IPS-20b (cell line): ENCODE measurements around the gene GOLGA3.

ENCODE experiments used
- H3K27ac ChIP-seq: one replicate; pipeline ENCODE4 v1.5.1; 2013; ENCODE audit warnings: low read length
- H3K27me3 ChIP-seq: 2 replicates; pipeline ENCODE4 v1.6.1; 2013; ENCODE audit warnings: mild to moderate bottlenecking, low read length, inconsistent platforms; ENCODE audit not compliant: insufficient read depth
- H3K36me3 ChIP-seq: 2 replicates; pipeline ENCODE4 v1.6.1; 2013; ENCODE audit warnings: low read depth, mild to moderate bottlenecking, inconsistent platforms, low read length, moderate library complexity; ENCODE audit not compliant: insufficient read depth
- H3K4me1 ChIP-seq: 2 replicates; pipeline ENCODE4 v1.6.1; 2013; ENCODE audit warnings: mild to moderate bottlenecking, control low read depth, inconsistent platforms, low read length, moderate library complexity; ENCODE audit not compliant: insufficient read depth
- H3K4me3 ChIP-seq: 2 replicates; pipeline ENCODE4 v1.5.1; 2013; ENCODE audit warnings: mild to moderate bottlenecking, low read length, inconsistent platforms
- H3K9ac ChIP-seq: 2 replicates; pipeline ENCODE4 v1.6.1; 2013; ENCODE audit warnings: low read depth, mild to moderate bottlenecking, inconsistent platforms, low read length, moderate library complexity
- H3K9me3 ChIP-seq: 2 replicates; pipeline ENCODE4 v1.6.1; 2013; ENCODE audit warnings: mild to moderate bottlenecking, low read depth, low read length, inconsistent platforms; ENCODE audit not compliant: insufficient read depth

GOLGA3 gene

DNA sequence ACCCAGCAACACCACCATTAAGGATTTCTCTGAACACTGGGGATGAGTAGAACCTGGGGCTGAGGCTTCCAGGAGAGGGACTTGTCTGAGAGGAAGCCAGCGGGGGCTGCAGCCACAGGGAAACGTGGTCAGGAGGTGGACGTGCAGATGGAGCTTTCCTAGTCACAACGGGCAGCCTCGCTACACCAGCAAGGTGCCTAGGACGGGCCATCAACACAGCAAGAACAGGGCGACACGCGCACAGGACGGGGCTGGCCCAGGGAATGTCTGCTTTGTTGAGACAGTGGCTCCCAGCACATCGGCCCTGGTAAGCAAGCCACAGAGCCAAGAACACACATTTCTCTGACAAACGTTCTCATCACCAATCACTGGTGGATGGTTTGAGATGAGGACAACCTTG lies 92.3 kb downstream of the GOLGA3 start:
- H3K4me1 ChIP-seq: no peaks in the 10 kb centered on the region
- no peak overlapping the region for H3K4me3 ChIP-seq
- H3K27ac ChIP-seq: no peak overlapping the region
- H3K9me3 ChIP-seq: no peaks in the 10 kb centered on the region
- H3K36me3 ChIP-seq: peaks cover 94% of the 10 kb centered on the region
- H3K27me3 ChIP-seq: no peaks in the 10 kb centered on the region
- H3K9ac ChIP-seq: no peak overlapping the region

DNA sequence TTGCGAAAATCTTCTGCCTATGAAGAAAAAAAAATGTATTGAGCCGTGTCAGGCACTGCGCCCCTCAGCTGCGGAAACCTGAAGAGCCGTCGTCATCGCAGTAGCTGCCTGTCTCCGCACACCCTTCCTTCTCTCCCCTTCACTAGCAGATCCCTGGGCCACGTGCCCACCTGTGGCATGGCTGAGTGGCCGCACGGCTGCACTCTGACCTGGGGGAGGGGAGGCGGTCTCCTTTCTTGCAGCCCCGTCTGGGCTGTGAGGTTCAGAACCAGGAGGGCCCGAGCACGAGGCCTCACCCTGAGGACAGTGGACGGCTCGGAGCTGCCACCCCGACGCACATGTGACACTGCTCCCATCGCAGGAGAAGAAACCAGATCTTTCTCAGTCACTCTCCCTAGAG lies 93.2 kb downstream of the GOLGA3 start:
- Histone ChIP-seq H3K4me1 (no peaks in the 10 kb centered on the region), H3K36me3 (peaks cover 94% of the 10 kb centered on the region), H3K4me3 (no peak overlapping the region), H3K9ac (no peak overlapping the region), H3K27me3 (no peaks in the 10 kb centered on the region), H3K27ac (no peak overlapping the region), H3K9me3 (no peaks in the 10 kb centered on the region)

- H3K9me3 ChIP-seq: no peaks in the 10 kb centered on the region
- peaks cover 92% of the 10 kb centered on the region for H3K36me3 ChIP-seq
- no peaks in the 10 kb centered on the region for H3K4me1 ChIP-seq
- no peak overlapping the region for H3K27ac ChIP-seq
- H3K27me3 ChIP-seq: no peaks in the 10 kb centered on the region
- no peak overlapping the region for H3K4me3 ChIP-seq
- no peak overlapping the region for H3K9ac ChIP-seq
Observed at GRCh38 chr12:132734206-132734605, 94.5 kb downstream of the GOLGA3 start.

DNA sequence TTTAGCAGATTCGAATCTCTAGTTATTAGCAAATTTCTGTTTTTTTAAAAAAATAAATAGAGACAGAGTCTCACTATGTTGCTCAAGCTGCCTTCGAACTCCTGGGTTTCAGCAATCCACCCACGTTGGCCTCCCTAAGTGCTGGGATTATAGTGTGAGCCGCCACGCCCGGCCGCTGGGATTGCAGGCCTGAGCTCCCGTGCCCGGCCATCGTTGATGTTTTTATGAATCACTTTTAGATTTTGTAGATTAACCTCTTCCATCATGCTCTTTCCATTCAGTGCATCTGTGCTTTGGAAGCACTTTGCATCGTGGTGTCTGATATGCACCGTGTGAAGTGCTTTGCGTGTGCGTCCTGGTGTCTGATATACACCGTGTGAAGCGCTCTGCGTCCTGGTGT lies 97.1 kb downstream of the GOLGA3 start:
- Histone ChIP-seq H3K9me3 (no peaks in the 10 kb centered on the region), H3K9ac (no peak overlapping the region), H3K4me1 (no peaks in the 10 kb centered on the region), H3K27ac (no peak overlapping the region), H3K27me3 (no peaks in the 10 kb centered on the region), H3K36me3 (peaks cover 93% of the 10 kb centered on the region), H3K4me3 (no peak overlapping the region)

DNA sequence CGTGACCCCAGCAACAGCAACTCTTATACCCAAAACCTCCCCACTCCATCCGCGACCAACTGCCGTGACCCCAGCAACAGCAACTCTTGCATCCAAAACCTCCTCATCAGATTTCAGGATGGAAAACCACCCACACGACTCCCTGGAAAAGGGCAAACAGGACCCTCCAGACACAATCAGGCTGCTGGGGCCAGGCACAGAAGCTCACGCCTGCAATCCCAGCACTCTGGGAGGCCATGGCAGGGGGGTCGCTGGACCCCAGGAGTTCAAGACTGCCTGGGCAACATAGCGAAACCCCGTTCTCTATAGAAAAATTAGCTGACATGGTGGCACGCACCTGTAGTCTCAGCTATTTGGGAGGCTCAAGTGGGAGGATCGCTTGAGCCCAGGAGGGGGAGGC lies 98.3 kb downstream of the GOLGA3 start:
- H3K36me3 ChIP-seq: peaks cover 95% of the 10 kb centered on the region
- H3K27me3 ChIP-seq: no peaks in the 10 kb centered on the region
- no peak overlapping the region for H3K27ac ChIP-seq
- H3K9ac ChIP-seq: no peak overlapping the region
- H3K4me3 ChIP-seq: no peak overlapping the region
- H3K4me1 ChIP-seq: no peaks in the 10 kb centered on the region
- no peaks in the 10 kb centered on the region for H3K9me3 ChIP-seq

DNA sequence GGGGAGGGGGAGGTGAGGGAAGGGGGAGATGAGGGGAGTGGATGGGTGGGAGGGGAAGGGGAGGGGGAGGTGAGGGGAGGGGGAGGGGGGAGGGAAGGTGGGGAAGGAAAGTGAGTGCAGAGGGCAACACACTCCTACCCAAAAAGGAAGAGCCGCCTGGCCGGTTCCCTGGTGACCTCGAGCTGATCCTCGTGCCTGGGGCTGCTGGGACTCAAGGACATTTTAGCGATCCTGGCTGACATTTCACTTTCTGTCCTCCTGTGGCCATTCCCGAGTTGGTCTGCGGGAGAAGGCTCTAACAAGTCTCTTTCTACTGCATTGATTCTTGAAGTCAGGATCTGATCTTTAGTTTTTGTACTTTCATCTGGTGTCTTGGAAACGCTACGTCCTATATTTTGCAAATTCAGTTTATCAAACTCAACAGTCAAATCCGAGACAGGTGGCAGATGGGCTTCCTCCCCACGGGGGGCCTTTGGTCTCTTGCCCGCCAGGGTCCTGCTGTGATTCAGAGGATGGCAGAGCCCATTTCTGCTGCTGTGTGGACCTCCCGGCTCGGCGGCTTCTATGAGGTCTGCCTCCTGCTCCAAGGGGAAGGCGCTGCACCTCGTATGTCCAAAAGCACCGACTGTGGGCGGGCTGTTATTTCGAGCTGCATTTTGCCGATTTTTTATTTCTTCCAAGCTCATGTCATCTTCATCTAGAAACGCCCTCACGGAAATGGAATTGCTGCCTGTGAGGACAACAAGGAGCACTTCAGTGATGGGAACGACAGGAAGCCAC lies 98.9 kb downstream of the GOLGA3 start:
- no peaks in the 10 kb centered on the region for H3K9me3 ChIP-seq
- no peaks in the 10 kb centered on the region for H3K27me3 ChIP-seq
- no peaks in the 10 kb centered on the region for H3K4me1 ChIP-seq
- no peak overlapping the region for H3K9ac ChIP-seq
- H3K36me3 ChIP-seq: peaks cover 95% of the 10 kb centered on the region
- no peak overlapping the region for H3K4me3 ChIP-seq
- no peak overlapping the region for H3K27ac ChIP-seq

DNA sequence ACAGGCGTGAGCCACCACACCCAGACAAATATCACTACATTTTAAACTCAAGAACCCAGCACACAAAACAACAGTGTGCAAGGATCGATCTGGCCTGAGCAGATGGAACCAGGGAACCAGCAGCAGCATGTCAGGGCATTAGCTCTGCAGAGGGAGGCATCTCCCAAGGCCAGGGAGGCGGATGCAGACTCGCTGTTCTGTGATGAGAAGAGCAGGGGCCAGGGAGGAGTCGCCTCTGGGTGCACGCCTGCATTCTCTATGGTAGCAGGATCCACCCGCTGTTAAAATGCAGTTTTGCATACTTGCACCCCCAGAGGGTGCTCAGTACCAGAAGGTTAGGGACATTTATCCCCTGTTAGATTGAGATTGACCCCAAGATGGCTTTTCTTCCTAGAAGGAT lies 100.2 kb downstream of the GOLGA3 start:
- Histone ChIP-seq H3K9me3 (no peaks in the 10 kb centered on the region), H3K9ac (no peak overlapping the region), H3K27me3 (no peaks in the 10 kb centered on the region), H3K36me3 (peaks cover 95% of the 10 kb centered on the region), H3K4me1 (no peaks in the 10 kb centered on the region), H3K4me3 (no peak overlapping the region), H3K27ac (no peak overlapping the region)

GRCh38 chr12:132727091-132727794 lies 101.4 kb downstream of the GOLGA3 start:
- H3K9ac ChIP-seq: no peak overlapping the region
- no peaks in the 10 kb centered on the region for H3K9me3 ChIP-seq
- H3K27me3 ChIP-seq: no peaks in the 10 kb centered on the region
- no peaks in the 10 kb centered on the region for H3K4me1 ChIP-seq
- peaks cover 94% of the 10 kb centered on the region for H3K36me3 ChIP-seq
- no peak overlapping the region for H3K27ac ChIP-seq
- H3K4me3 ChIP-seq: no peak overlapping the region

- Histone ChIP-seq H3K27ac (no peak overlapping the region), H3K4me1 (no peaks in the 10 kb centered on the region), H3K9ac (no peak overlapping the region), H3K9me3 (no peaks in the 10 kb centered on the region), H3K27me3 (no peaks in the 10 kb centered on the region), H3K4me3 (no peak overlapping the region), H3K36me3 (peaks cover 93% of the 10 kb centered on the region)
Observed at GRCh38 chr12:132726386-132726785, 102.3 kb downstream of the GOLGA3 start.

GRCh38 chr12:132724506-132725241 lies 104.0 kb downstream of the GOLGA3 start:
- Histone ChIP-seq H3K4me3 (no peak overlapping the region), H3K27ac (no peak overlapping the region), H3K27me3 (no peaks in the 10 kb centered on the region), H3K4me1 (no peaks in the 10 kb centered on the region), H3K9ac (no peak overlapping the region), H3K36me3 (peaks cover 91% of the 10 kb centered on the region), H3K9me3 (no peaks in the 10 kb centered on the region)

DNA sequence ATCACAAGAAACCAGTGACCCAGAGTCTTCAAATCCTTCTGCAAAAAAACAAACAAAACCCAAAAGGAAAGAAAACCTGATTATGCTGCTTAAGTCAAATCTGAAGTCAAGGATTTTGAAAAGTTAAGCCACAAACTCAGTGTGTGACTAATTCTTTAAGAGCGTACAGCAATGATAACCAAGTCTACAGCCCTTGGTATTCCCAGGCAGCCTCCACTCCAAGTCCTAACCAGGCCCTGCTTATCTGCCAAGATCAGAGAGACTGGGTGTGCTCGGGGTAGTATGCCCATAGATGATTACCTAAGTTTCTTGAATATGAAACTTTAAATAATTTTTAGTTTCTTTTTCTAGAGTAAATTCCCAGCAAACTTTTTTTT lies 104.9 kb downstream of the GOLGA3 start:
- Histone ChIP-seq H3K36me3 (peaks cover 96% of the 10 kb centered on the region), H3K27ac (no peak overlapping the region)

More for the DNA sequence above, 104.9 kb downstream of the GOLGA3 start:
- Histone ChIP-seq H3K9me3 (no peaks in the 10 kb centered on the region), H3K9ac (no peak overlapping the region), H3K27me3 (no peaks in the 10 kb centered on the region), H3K4me1 (no peaks in the 10 kb centered on the region), H3K4me3 (no peak overlapping the region)
